WTC11 (cell line): ENCODE data around the gene FNIP1.

Experiments
- CBFB ChIP-seq: sonication (generic); formaldehyde crosslinking; IDR thresholded peaks from 2 replicates; pipeline ENCODE4 v1.8.1; 2022; ENCODE audit warnings: mild to moderate bottlenecking, low read depth, missing genetic modification reagents
- CREM ChIP-seq: sonication (generic); formaldehyde crosslinking; IDR thresholded peaks from 2 replicates; pipeline ENCODE4 v1.8.1; 2022; ENCODE audit warnings: mild to moderate bottlenecking, missing genetic modification reagents, moderate library complexity
- CTCF ChIP-seq: fragments of 200-600 bp; IDR thresholded peaks from 2 replicates; pipeline ENCODE4 v1.8.0; 2022; ENCODE audit warnings: antibody characterized with exemption
- ESRRA ChIP-seq: sonication (generic); formaldehyde crosslinking; IDR thresholded peaks from 2 replicates; pipeline ENCODE4 v1.8.1; 2022; ENCODE audit warnings: mild to moderate bottlenecking, missing genetic modification reagents, borderline replicate concordance
- FOXP1 ChIP-seq: sonication (generic); formaldehyde crosslinking; IDR thresholded peaks from 2 replicates; pipeline ENCODE4 v1.8.0; 2022; ENCODE audit warnings: missing genetic modification reagents, mild to moderate bottlenecking, moderate library complexity, borderline replicate concordance
- MLX ChIP-seq: sonication (generic); formaldehyde crosslinking; IDR thresholded peaks from 2 replicates; pipeline ENCODE4 v1.8.1; 2023; ENCODE audit warnings: mild to moderate bottlenecking, missing genetic modification reagents, moderate library complexity
- NFE2L1 ChIP-seq: sonication (generic); formaldehyde crosslinking; IDR thresholded peaks from 2 replicates; pipeline ENCODE4 v1.8.1; 2023; ENCODE audit warnings: missing genetic modification reagents
- NR1H2 ChIP-seq: sonication (generic); formaldehyde crosslinking; IDR thresholded peaks from 2 replicates; pipeline ENCODE4 v1.9.0; 2021; ENCODE audit warnings: mild to moderate bottlenecking, moderate library complexity, missing genetic modification reagents
- PREB ChIP-seq: sonication (generic); formaldehyde crosslinking; IDR thresholded peaks from 2 replicates; pipeline ENCODE4 v1.8.1; 2022; ENCODE audit warnings: mild to moderate bottlenecking, missing genetic modification reagents, moderate library complexity, borderline replicate concordance
- SP1 ChIP-seq: sonication (generic); formaldehyde crosslinking; conservative IDR thresholded peaks from 2 replicates; pipeline ENCODE4 v1.8.1; 2022; ENCODE audit warnings: missing genetic modification reagents
- ZNF138 ChIP-seq: sonication (generic); formaldehyde crosslinking; conservative IDR thresholded peaks from 2 replicates; pipeline ENCODE4 v1.8.1; 2022; ENCODE audit warnings: mild to moderate bottlenecking, moderate library complexity, missing genetic modification reagents
- ZNF232 ChIP-seq: sonication (generic); formaldehyde crosslinking; IDR thresholded peaks from 2 replicates; pipeline ENCODE4 v1.8.0; 2022; ENCODE audit warnings: mild to moderate bottlenecking, missing genetic modification reagents
- TF ChIP-seq, protein P1 (sequence below): sonication (generic); formaldehyde crosslinking; IDR thresholded peaks from 2 replicates; pipeline ENCODE4 v1.8.0; 2022; ENCODE audit warnings: mild to moderate bottlenecking, missing genetic modification reagents
- TF ChIP-seq, protein P2 (sequence below): sonication (generic); formaldehyde crosslinking; IDR thresholded peaks from 2 replicates; pipeline ENCODE4 v1.8.0; 2022; ENCODE audit warnings: missing genetic modification reagents

GRCh38 chr5:131719564-131719963 is 77.3 kb downstream of the FNIP1 start:
- TF ChIP-seq ESRRA (CRISPR knock-in tag): no peak
- no peak for TF ChIP-seq PREB (CRISPR knock-in tag)
- no peak for TF ChIP-seq FOXP1
- TF ChIP-seq, protein P1, sequence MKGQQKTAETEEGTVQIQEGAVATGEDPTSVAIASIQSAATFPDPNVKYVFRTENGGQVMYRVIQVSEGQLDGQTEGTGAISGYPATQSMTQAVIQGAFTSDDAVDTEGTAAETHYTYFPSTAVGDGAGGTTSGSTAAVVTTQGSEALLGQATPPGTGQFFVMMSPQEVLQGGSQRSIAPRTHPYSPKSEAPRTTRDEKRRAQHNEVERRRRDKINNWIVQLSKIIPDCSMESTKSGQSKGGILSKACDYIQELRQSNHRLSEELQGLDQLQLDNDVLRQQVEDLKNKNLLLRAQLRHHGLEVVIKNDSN: no peak
- no peak for TF ChIP-seq CTCF
- TF ChIP-seq CBFB (CRISPR knock-in tag): no peak
- TF ChIP-seq NR1H2 (CRISPR knock-in tag): no peak
- no peak for TF ChIP-seq CREM (CRISPR knock-in tag)
- no peak for TF ChIP-seq MLX
- no peak for TF ChIP-seq ZNF138 (CRISPR knock-in tag)
- no peak for TF ChIP-seq SP1
- TF ChIP-seq, protein P2, sequence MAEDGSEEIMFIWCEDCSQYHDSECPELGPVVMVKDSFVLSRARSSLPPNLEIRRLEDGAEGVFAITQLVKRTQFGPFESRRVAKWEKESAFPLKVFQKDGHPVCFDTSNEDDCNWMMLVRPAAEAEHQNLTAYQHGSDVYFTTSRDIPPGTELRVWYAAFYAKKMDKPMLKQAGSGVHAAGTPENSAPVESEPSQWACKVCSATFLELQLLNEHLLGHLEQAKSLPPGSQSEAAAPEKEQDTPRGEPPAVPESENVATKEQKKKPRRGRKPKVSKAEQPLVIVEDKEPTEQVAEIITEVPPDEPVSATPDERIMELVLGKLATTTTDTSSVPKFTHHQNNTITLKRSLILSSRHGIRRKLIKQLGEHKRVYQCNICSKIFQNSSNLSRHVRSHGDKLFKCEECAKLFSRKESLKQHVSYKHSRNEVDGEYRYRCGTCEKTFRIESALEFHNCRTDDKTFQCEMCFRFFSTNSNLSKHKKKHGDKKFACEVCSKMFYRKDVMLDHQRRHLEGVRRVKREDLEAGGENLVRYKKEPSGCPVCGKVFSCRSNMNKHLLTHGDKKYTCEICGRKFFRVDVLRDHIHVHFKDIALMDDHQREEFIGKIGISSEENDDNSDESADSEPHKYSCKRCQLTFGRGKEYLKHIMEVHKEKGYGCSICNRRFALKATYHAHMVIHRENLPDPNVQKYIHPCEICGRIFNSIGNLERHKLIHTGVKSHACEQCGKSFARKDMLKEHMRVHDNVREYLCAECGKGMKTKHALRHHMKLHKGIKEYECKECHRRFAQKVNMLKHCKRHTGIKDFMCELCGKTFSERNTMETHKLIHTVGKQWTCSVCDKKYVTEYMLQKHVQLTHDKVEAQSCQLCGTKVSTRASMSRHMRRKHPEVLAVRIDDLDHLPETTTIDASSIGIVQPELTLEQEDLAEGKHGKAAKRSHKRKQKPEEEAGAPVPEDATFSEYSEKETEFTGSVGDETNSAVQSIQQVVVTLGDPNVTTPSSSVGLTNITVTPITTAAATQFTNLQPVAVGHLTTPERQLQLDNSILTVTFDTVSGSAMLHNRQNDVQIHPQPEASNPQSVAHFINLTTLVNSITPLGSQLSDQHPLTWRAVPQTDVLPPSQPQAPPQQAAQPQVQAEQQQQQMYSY (CRISPR knock-in tag): no peak
- TF ChIP-seq NFE2L1 (CRISPR knock-in tag): no peak
- no peak for TF ChIP-seq ZNF232 (CRISPR knock-in tag)
